ENCODE results near the gene ZNF35. TPM values are rescaled to one million over a fixed set of nuclear protein-coding genes. Genes with fewer than 3 reads are reported as not detected.

The ZNF35 gene
- polyA plus RNA-seq, 1 of the 3 experiments (the other 2 are of a cell fraction) = 2.4 TPM

DNA sequence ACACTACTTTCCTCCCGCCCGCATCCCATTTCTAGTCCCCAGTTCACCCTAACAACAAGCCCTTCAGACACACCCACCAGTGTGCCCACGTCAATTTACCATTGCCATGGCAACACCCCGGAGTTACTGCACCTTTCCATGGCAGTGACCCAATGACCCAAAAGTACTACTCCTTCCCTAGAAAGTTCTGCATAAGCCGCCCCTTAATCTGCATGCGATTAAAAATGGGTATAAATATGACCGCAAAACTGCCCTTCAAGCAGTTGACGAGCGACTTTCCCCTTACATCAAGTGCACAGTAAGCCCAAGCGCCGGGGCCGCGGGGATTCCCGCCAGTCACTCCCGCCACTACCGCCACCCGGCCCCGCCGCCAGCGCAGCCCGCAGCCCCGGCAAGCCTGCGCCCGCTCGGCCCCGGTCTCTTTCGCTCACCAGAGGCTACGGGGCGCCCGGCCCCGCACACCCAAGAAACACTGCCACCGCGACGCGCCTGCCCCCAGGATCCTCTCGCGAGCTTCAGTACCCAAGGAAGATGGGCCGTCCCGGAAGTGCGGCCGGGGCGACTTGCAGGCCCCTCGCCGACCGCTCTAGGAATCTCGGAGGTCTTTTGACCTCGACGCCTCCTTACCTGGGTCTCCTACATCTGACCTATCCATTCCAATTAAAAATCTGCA lies 36.7 kb downstream of the ZNF35 start (continued):
- TF ChIP-seq RAD21 (IDR thresholded peaks at IDR 0.05; ENCODE audit: low read length) (peak; percentile 4; the same call in 1 of the 2 replicates), JUND (IDR thresholded peaks at IDR 0.05) (no peak), FOSL2 (IDR thresholded peaks at IDR 0.05; ENCODE audit: borderline replicate concordance, low read depth) (no peak), GABPA (IDR thresholded peaks at IDR 0.05; ENCODE audit: low read depth) (peak; percentile 79), SIN3A (IDR thresholded peaks at IDR 0.05; ENCODE audit: borderline replicate concordance, low read depth, low read length) (0 out of 2 replicates have a peak, but pooled peaks have one; percentile 58), USF1 (IDR thresholded peaks at IDR 0.05; ENCODE audit: borderline replicate concordance, low read depth) (no peak), SMC3 (IDR thresholded peaks at IDR 0.05; ENCODE audit: low read depth, low read length) (0 out of 2 replicates have a peak, but pooled peaks have one; percentile 18), NRF1 (IDR thresholded peaks at IDR 0.05; ENCODE audit: low read depth, low read length) (no peak), ELF1 (IDR thresholded peaks at IDR 0.05) (peak; percentile 92), USF2 (IDR thresholded peaks at IDR 0.05; ENCODE audit: borderline replicate concordance, low read depth, low read length) (no peak), RXRA (IDR thresholded peaks at IDR 0.05; ENCODE audit: borderline replicate concordance, low read depth) (no peak), RFX5 (IDR thresholded peaks at IDR 0.05; ENCODE audit: low read length) (no peak)
- TF ChIP-seq, protein P1, sequence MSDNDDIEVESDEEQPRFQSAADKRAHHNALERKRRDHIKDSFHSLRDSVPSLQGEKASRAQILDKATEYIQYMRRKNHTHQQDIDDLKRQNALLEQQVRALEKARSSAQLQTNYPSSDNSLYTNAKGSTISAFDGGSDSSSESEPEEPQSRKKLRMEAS (IDR thresholded peaks at IDR 0.05; ENCODE audit: low read depth) = peak; percentile 80

- TF ChIP-seq, protein P1 (IDR thresholded peaks at IDR 0.05; ENCODE audit: low read depth) = no peak
- TF ChIP-seq FOXJ3 (CRISPR knock-in tag; IDR thresholded peaks at IDR 0.05) (no peak), RAD21 (IDR thresholded peaks at IDR 0.05; ENCODE audit: low read length) (no peak), TAF1 (IDR thresholded peaks at IDR 0.05; ENCODE audit: borderline replicate concordance, low read depth, low read length) (no peak), EP300 (IDR thresholded peaks at IDR 0.05; ENCODE audit: borderline replicate concordance in 1 of 2, low read depth in 1 of 2, low read length in 1 of 2) (no peak)
- TF ChIP-seq, protein P2, sequence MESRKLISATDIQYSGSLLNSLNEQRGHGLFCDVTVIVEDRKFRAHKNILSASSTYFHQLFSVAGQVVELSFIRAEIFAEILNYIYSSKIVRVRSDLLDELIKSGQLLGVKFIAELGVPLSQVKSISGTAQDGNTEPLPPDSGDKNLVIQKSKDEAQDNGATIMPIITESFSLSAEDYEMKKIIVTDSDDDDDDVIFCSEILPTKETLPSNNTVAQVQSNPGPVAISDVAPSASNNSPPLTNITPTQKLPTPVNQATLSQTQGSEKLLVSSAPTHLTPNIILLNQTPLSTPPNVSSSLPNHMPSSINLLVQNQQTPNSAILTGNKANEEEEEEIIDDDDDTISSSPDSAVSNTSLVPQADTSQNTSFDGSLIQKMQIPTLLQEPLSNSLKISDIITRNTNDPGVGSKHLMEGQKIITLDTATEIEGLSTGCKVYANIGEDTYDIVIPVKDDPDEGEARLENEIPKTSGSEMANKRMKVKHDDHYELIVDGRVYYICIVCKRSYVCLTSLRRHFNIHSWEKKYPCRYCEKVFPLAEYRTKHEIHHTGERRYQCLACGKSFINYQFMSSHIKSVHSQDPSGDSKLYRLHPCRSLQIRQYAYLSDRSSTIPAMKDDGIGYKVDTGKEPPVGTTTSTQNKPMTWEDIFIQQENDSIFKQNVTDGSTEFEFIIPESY (IDR thresholded peaks at IDR 0.05; ENCODE audit: borderline replicate concordance, low read depth) = no peak
- TF ChIP-seq, protein P3, sequence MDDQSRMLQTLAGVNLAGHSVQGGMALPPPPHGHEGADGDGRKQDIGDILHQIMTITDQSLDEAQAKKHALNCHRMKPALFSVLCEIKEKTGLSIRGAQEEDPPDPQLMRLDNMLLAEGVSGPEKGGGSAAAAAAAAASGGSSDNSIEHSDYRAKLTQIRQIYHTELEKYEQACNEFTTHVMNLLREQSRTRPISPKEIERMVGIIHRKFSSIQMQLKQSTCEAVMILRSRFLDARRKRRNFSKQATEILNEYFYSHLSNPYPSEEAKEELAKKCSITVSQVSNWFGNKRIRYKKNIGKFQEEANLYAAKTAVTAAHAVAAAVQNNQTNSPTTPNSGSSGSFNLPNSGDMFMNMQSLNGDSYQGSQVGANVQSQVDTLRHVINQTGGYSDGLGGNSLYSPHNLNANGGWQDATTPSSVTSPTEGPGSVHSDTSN (IDR thresholded peaks at IDR 0.05) = no peak
- no peak overlapping the region for H3K27ac ChIP-seq (ENCODE audit: low read depth in 2 of 2, low read length in 1 of 2)
- ChIA-PET POLR2A (no interaction called here), CTCF (no interaction called here)
- H3K9me2 ChIP-seq = no peaks in the 10 kb centered on the region
- H2AFZ ChIP-seq (ENCODE audit: low read depth) = no peak overlapping the region
- peaks cover 0 to 2% of the 10 kb centered on the region in 2 experiments; a peak in 1 of 4 replicates for H3K4me1 ChIP-seq (ENCODE audit: control insufficient read depth in 1 of 2, insufficient read depth in 2 of 2, low read depth in 1 of 2, low read length in 1 of 2)
- peaks cover 5 to 12% of the 10 kb centered on the region in 2 experiments for H3K36me3 ChIP-seq (replicated peaks in 1 of 2; ENCODE audit: control insufficient read depth in 1 of 2, insufficient read depth in 2 of 2, low read length in 1 of 2)
- no peaks in the 10 kb centered on the region for H3K27me3 ChIP-seq (ENCODE audit: insufficient read depth)
- no peak for DNase-seq
- no peak overlapping the region for H3K4me2 ChIP-seq
- no peak overlapping the region for H3K4me3 ChIP-seq (ENCODE audit: low read depth in 2 of 2, low read length in 1 of 2)
- WGBS (ENCODE audit: low lambda C conversion rate) = 0% methylated on average over 1 of the region's 1 CpG
- H3K79me2 ChIP-seq (ENCODE audit: insufficient read depth) = no peaks in the 10 kb centered on the region
- H4K20me1 ChIP-seq (ENCODE audit: insufficient read depth) = no peaks in the 10 kb centered on the region
- no peak overlapping the region for H3K9ac ChIP-seq
- H3K9me3 ChIP-seq = no peaks in the 10 kb centered on the region
- H3F3A ChIP-seq (replicated peaks; ENCODE audit: insufficient read depth) = no peaks in the 10 kb centered on the region
These were observed 39.4 kb downstream of the ZNF35 start for GRCh38 chr3:44687898-44688297.

Measured in SK-N-SH (cell line).